Effector memory CD8-positive, alpha-beta T cell (primary cell): Measurements from ENCODE around the gene OTX2.

Experiments
- ATAC-seq: fragments of 150-1000 bp; cut with Tn5 transposase; replicated peaks from 2 replicates; pipeline ENCODE4 v1.10.0; 2021; ENCODE audit warnings: mild to moderate bottlenecking, moderate library complexity
- DNase-seq, 3 experiments: peaks; one replicate each; pipeline ENCODE4 v3.0.0; 2021
- H3K27ac Mint-ChIP-seq, 2 donors: one replicate each; pipeline ENCODE4 v1.8.0; 2022; ENCODE audit warnings: mild to moderate bottlenecking in 2 of 2, mixed read lengths in 2 of 2, moderate library complexity in 2 of 2
- H3K27me3 Mint-ChIP-seq, 2 donors: one replicate each; pipeline ENCODE4 v1.8.0; 2022; ENCODE audit warnings: mixed read lengths in 2 of 2
- H3K36me3 Mint-ChIP-seq: one replicate; pipeline ENCODE4 v1.8.0; 2022; ENCODE audit warnings: mild to moderate bottlenecking, moderate library complexity, mixed read lengths; ENCODE audit not compliant: insufficient read depth
- H3K4me1 Mint-ChIP-seq, 2 donors: one replicate each; pipeline ENCODE4 v1.8.0; 2022; ENCODE audit warnings: low read depth in 2 of 2, mixed read lengths in 2 of 2
- H3K4me3 Mint-ChIP-seq, 2 donors: one replicate each; pipeline ENCODE4 v1.8.0; 2022; ENCODE audit warnings: mild to moderate bottlenecking in 2 of 2, mixed read lengths in 2 of 2, moderate library complexity in 2 of 2
- H3K9me3 Mint-ChIP-seq, 2 donors: one replicate each; pipeline ENCODE4 v1.8.0; 2022; ENCODE audit warnings: mixed read lengths in 2 of 2
- total RNA-seq, 9 experiments: gene quantifications; one replicate each; lab custom pipeline; 2026; lab: John Stamatoyannopoulos, UW

Gene OTX2
- 0 to 0.06 (median 0) reads per million in 9 experiments for total RNA-seq

GRCh38 chr14:56810147-56810719 lies at the start of gene OTX2:
TSS of gene OTX2 (minus strand) at chr14:56810479. CDS start at chr14:56805456, 5,023 bp downstream.
- Mint-ChIP-seq H3K9me3 (no peaks in the 10 kb centered on the region), H3K4me1 (peaks cover 0 to 12% of the 10 kb centered on the region in 2 donors), H3K27me3 (peaks cover 85 to 95% of the 10 kb centered on the region in 2 donors), H3K4me3 (peak within 1 kb of the TSS in 1 of 2 donors; percentile 4), H3K27ac (no peak within 1 kb of the TSS), H3K36me3 (no peaks in the 10 kb centered on the region)
- DNase-seq (no peak), ATAC-seq (no peak)

DNA sequence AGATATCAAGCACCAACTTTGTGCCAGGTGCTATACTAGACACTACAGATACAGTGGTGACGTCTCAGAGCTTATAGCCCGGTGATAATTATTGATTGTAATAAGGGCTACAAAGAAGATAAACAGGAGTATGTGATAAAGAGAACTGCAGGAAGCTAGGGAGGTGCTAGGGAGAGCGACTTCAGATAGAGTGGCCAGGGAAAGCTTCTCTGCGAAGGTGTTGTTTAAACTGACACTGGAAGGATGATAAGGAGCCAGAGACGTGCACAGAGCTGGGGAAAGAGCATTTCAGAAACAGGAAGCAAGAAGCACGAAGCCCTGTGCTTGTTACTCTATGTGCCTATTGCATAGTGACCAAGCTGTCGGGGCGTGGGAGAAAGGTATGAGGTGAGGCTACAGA lies 48.1 kb upstream of the OTX2 start:
- H3K27ac Mint-ChIP-seq, result no peak overlapping the region
- no peak for ATAC-seq
- no peak overlapping the region for H3K4me3 Mint-ChIP-seq
- H3K27me3 Mint-ChIP-seq, result peaks cover 30 to 39% of the 10 kb centered on the region in 2 donors
- no peaks in the 10 kb centered on the region for H3K4me1 Mint-ChIP-seq
- H3K9me3 Mint-ChIP-seq, result no peaks in the 10 kb centered on the region
- H3K36me3 Mint-ChIP-seq, result no peaks in the 10 kb centered on the region
- DNase-seq, result no peak

DNA sequence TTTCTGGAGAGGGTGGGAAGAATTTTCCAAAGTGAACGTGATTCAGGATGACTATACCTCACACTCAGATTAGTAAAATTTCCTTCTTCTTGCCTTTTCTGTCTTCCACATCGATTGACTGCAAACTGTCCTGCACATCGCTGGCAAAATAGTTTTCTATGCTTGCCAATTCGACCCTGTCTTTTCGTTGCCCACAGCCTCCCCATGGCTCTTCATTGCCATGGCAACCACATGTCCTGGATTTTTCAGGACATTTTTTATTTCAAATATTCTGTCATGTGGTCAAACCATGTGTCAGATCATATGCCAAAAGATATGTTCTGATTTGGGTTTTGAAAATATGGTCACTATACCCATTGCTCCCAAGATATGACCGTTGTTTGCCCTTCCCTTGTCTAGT lies 46.9 kb upstream of the OTX2 start:
- no peak for ATAC-seq
- Mint-ChIP-seq H3K4me1 (no peaks in the 10 kb centered on the region), H3K27ac (no peak overlapping the region), H3K27me3 (peaks cover 30 to 39% of the 10 kb centered on the region in 2 donors), H3K9me3 (no peaks in the 10 kb centered on the region), H3K36me3 (no peaks in the 10 kb centered on the region), H3K4me3 (no peak overlapping the region)
- DNase-seq, result no peak

DNA sequence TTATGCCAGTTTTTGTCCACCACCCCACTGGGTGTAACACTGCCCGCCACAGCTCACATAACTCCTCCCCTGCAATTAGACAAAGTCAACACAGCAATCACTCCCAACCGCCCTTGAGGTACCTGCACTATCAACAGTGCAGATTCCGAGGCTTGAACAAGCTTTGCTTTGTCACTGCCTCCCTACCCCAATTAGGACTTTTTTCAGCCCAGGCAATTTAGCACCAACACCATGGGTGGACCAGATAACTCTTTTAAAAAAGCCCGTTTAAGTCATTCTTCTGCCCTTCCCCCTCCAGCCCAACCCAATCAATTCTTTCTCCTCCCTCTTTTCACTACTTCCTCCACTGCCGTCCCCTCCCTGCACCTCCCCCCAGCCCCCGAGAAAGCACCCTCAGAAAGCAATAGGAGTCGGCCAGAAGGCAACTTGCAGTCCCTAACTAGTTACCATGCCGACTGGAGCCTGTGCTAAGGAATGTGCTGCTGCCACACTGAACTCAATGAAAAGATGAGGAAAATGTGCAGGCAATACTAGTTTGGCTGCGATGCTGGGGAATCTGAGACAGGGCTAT lies 45.7 kb upstream of the OTX2 start:
- no peak for ATAC-seq
- Mint-ChIP-seq H3K27me3 (peaks cover 35 to 46% of the 10 kb centered on the region in 2 donors), H3K4me3 (no peak overlapping the region), H3K4me1 (no peaks in the 10 kb centered on the region), H3K27ac (no peak overlapping the region), H3K9me3 (peaks cover 0 to 3% of the 10 kb centered on the region in 2 donors), H3K36me3 (no peaks in the 10 kb centered on the region)
- no peak for DNase-seq

DNA sequence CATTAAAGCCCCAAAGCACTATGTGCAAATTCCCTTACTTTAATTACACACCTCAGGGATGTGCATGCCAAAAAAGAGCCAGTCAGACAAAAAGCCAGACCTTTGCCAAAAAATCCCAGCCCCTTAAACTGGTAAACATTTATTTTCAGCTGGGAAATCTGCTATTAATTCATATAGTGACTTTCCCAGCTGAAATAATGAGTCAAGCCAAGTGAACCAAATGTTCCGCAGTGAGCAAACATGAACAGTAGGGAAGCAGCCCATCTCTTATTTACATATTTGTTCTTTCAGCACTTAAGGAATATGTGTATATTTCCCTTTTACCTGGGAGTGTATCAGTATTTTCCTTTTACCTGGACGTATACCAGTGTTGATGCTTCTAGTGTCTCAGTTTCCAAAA lies 44.0 kb upstream of the OTX2 start:
- ATAC-seq, result no peak

GRCh38 chr14:56846970-56847930 lies 37.0 kb upstream of the OTX2 start:
- Mint-ChIP-seq H3K27me3 (peaks cover 31 to 34% of the 10 kb centered on the region in 2 donors), H3K9me3 (peaks cover 0 to 4% of the 10 kb centered on the region in 2 donors), H3K4me3 (no peak overlapping the region), H3K27ac (no peak overlapping the region), H3K36me3 (no peaks in the 10 kb centered on the region), H3K4me1 (peaks cover 3 to 4% of the 10 kb centered on the region in 2 donors)
- no peak for ATAC-seq
- DNase-seq, result no peak

More for the DNA sequence above, 44.0 kb upstream of the OTX2 start:
- Mint-ChIP-seq H3K27ac (no peak overlapping the region), H3K4me1 (no peaks in the 10 kb centered on the region), H3K4me3 (no peak overlapping the region), H3K36me3 (no peaks in the 10 kb centered on the region), H3K27me3 (peaks cover 32 to 36% of the 10 kb centered on the region in 2 donors), H3K9me3 (peaks cover 0 to 4% of the 10 kb centered on the region in 2 donors)
- no peak for DNase-seq

DNA sequence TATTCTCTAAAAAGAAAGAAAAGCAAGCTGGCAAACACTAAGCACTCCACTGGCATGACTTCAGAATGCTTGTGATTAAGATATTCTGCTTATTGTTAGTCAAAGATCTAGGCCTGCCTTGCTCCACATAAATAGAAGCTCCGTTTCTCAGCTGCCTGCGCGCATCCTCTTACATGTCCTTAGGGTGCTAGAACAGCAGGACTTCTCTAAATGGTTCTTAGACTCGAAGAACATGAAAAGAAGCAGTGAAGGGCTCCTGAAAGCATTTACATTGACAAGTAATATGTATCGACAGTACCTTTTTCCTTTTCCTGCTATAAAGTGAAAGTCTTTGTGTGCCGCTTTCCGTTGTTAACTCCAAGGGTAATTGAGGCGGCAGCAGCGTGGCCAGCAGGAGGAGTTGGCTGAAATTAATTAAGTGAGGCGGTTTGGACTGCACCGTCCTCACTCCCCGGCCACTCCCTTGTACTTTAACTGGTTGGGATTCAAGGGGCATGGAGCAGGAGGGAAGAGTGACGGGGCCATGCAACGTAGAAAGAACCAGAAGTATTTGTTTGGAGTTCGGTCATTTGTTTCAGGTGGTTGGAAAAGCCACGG lies 34.2 kb upstream of the OTX2 start:
- ATAC-seq, result no peak
- Mint-ChIP-seq H3K4me3 (no peak overlapping the region), H3K27me3 (peaks cover 22 to 27% of the 10 kb centered on the region in 2 donors), H3K27ac (no peak overlapping the region), H3K36me3 (no peaks in the 10 kb centered on the region), H3K4me1 (peaks cover 3 to 4% of the 10 kb centered on the region in 2 donors), H3K9me3 (peaks cover 0 to 2% of the 10 kb centered on the region in 2 donors)
- DNase-seq, result no peak

- no peak for ATAC-seq
- Mint-ChIP-seq H3K4me3 (no peak overlapping the region), H3K27ac (no peak overlapping the region)
These were observed 31.3 kb upstream of the OTX2 start for GRCh38 chr14:56841611-56842010.

DNA sequence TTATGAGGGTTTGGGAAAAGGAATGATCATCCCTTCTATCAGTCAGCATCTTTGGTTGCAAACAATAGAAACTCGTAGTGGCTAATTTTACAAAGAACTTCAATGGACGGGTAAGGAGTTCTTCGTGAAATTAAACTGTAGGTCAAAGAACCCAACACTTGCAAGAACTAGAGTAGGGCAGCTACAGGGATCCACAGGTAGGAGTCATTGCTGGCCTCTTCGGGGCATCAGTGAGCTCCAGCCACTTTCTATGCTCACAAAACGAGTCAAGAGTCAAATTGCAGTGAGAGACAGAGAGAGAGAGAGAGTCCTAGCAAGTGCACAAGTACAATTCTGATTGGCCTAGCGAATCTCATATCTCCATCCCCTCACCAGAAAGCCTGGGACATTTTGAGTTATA lies 29.9 kb upstream of the OTX2 start:
- no peaks in the 10 kb centered on the region for H3K36me3 Mint-ChIP-seq
- DNase-seq, result no peak
- H3K4me3 Mint-ChIP-seq, result no peak overlapping the region
- H3K4me1 Mint-ChIP-seq, result peaks cover 3 to 4% of the 10 kb centered on the region in 2 donors
- H3K27ac Mint-ChIP-seq, result no peak overlapping the region
- H3K9me3 Mint-ChIP-seq, result peaks cover 0 to 2% of the 10 kb centered on the region in 2 donors
- ATAC-seq, result no peak
- H3K27me3 Mint-ChIP-seq, result peaks cover 6 to 13% of the 10 kb centered on the region in 2 donors

More at GRCh38 chr14:56841611-56842010, 31.3 kb upstream of the OTX2 start:
- Mint-ChIP-seq H3K4me1 (peaks cover 3 to 4% of the 10 kb centered on the region in 2 donors), H3K36me3 (no peaks in the 10 kb centered on the region), H3K27me3 (peaks cover 8 to 15% of the 10 kb centered on the region in 2 donors), H3K9me3 (peaks cover 0 to 2% of the 10 kb centered on the region in 2 donors)
- no peak for DNase-seq

DNA sequence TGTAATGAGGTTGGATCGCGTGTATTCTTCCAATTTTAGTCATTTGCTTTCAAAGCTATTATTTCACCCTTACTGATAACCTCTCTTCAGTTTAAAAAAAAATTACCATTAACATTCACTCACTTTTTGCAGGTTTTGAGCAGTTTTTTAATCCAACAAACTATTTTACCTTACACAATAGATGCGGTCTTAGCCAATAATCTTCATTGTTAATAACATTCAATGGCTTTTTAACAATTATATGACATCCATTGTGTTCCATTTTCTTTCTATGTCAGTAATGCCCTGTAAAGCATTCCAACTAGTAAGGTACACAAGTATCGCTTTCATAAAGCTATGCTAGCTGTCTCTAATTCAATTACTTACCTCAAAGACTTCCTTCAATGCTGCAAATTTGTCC lies 18.9 kb upstream of the OTX2 start:
- H3K27ac Mint-ChIP-seq, result no peak overlapping the region
- ATAC-seq, result no peak
- no peaks in the 10 kb centered on the region for H3K9me3 Mint-ChIP-seq
- no peaks in the 10 kb centered on the region for H3K4me1 Mint-ChIP-seq
- DNase-seq, result no peak
- no peak overlapping the region for H3K4me3 Mint-ChIP-seq
- no peaks in the 10 kb centered on the region for H3K36me3 Mint-ChIP-seq
- peaks cover 0 to 14% of the 10 kb centered on the region in 2 donors for H3K27me3 Mint-ChIP-seq

GRCh38 chr14:56826214-56826613 lies 15.9 kb upstream of the OTX2 start:
- Mint-ChIP-seq H3K36me3 (no peaks in the 10 kb centered on the region), H3K4me3 (no peak overlapping the region), H3K9me3 (no peaks in the 10 kb centered on the region), H3K27me3 (peaks cover under 1 to 8% of the 10 kb centered on the region in 2 donors), H3K4me1 (no peaks in the 10 kb centered on the region), H3K27ac (no peak overlapping the region)
- no peak for DNase-seq
- no peak for ATAC-seq

DNA sequence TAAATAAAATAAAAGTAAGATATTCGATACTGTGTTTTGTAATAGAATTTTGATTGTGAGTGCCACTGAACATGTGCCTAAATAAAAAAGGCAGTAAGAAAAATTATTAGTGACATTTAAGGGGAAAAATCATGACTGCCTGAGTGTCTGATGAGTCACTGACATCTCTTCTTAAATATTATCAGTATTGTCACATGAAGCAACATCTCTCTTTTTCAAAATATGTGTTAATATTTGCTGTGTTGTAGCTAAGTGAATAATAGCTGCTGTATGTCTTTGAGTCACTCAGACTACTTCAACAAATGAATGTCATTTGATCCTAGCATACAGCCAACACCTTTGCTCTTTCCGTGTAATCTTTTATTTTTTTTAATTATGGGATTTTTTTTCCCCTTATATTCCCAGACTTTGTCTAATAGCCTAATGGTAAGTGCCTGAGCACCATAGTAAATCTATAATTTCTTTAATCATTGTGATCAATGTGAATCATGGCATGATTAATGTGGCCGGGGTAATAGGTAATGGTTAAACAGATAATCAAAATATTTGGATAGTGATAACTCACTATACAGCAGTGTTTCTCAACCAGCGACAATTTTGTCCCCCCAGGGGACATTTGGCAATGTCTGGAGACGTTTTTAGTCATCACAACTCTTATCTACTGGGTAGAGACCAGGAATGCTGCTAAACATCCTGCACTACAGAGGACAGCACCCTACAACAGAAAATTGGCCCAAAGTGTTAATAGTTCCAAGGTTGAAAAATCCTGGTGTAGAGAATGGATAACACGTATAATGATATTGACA lies 11.7 kb upstream of the OTX2 start:
- no peak for DNase-seq
- H3K27ac Mint-ChIP-seq, result no peak overlapping the region
- ATAC-seq, result no peak
- H3K4me1 Mint-ChIP-seq, result no peaks in the 10 kb centered on the region
- peaks cover 16 to 41% of the 10 kb centered on the region in 2 donors for H3K27me3 Mint-ChIP-seq
- H3K4me3 Mint-ChIP-seq, result no peak overlapping the region
- no peaks in the 10 kb centered on the region for H3K36me3 Mint-ChIP-seq
- no peaks in the 10 kb centered on the region for H3K9me3 Mint-ChIP-seq
